WTC11 (cell line): ENCODE measurements around the gene SCAF8. TPM values are rescaled to one million over a fixed set of nuclear protein-coding genes. Genes with fewer than 3 reads are reported as not detected.

Experiments used
- ATAC-seq: fragments of 200-7000 bp; cut with Tn5 transposase; 2 replicates; pipeline ENCODE4 v1.10.0; 2021; ENCODE audit warnings: mild to moderate bottlenecking, moderate library complexity
- CTCF ChIA-PET: fragments of 300-600 bp; sonication (Branson Sonifier 250); formaldehyde crosslinking; loops from one replicate; lab custom pipeline; 2021; ENCODE audit warnings: antibody characterized with exemption; lab: Charles Lee
- POLR2A ChIA-PET: fragments of 350-600 bp; sonication (Branson Sonifier 250); formaldehyde crosslinking; loops from one replicate; lab custom pipeline; 2021; ENCODE audit warnings: antibody characterized with exemption; lab: Charles Lee
- DNase-seq: peaks from one replicate; pipeline ENCODE4 v3.0.0; 2021; ENCODE audit warnings: low spot score
- H3K27ac Mint-ChIP-seq: 2 replicates; pipeline ENCODE4 v1.8.0; 2021; ENCODE audit warnings: mixed read lengths
- H3K27me3 Mint-ChIP-seq: 2 replicates; pipeline ENCODE4 v1.8.0; 2021; ENCODE audit warnings: low read depth, mild to moderate bottlenecking, moderate library complexity, mixed read lengths
- H3K36me3 Mint-ChIP-seq: 2 replicates; pipeline ENCODE4 v1.8.0; 2021; ENCODE audit warnings: mixed read lengths
- H3K4me1 Mint-ChIP-seq: 2 replicates; pipeline ENCODE4 v1.8.0; 2022; ENCODE audit warnings: mixed read lengths
- H3K4me3 Mint-ChIP-seq: 2 replicates; pipeline ENCODE4 v1.8.0; 2021; ENCODE audit warnings: mild to moderate bottlenecking, moderate library complexity, mixed read lengths
- H3K9me3 Mint-ChIP-seq: 2 replicates; pipeline ENCODE4 v1.8.0; 2021; ENCODE audit warnings: mixed read lengths
- ATF2 ChIP-seq: sonication (generic); formaldehyde crosslinking; IDR thresholded peaks from 2 replicates; pipeline ENCODE4 v1.8.1; 2022; ENCODE audit warnings: low read depth, missing genetic modification reagents, borderline replicate concordance
- E2F1 ChIP-seq: sonication (generic); formaldehyde crosslinking; IDR thresholded peaks from 2 replicates; pipeline ENCODE4 v1.8.0; 2022; ENCODE audit warnings: mild to moderate bottlenecking, missing genetic modification reagents
- ERG ChIP-seq: fragments of 250-450 bp; sonication (Bioruptor Pico); IDR thresholded peaks from 2 replicates; pipeline ENCODE4 v1.8.0; 2021; ENCODE audit warnings: mild to moderate bottlenecking
- ETV6 ChIP-seq: sonication (generic); formaldehyde crosslinking; IDR thresholded peaks from 2 replicates; pipeline ENCODE4 v1.8.1; 2022; ENCODE audit warnings: mild to moderate bottlenecking, missing genetic modification reagents
- FOXP1 ChIP-seq: sonication (generic); formaldehyde crosslinking; IDR thresholded peaks from 2 replicates; pipeline ENCODE4 v1.8.0; 2022; ENCODE audit warnings: missing genetic modification reagents, mild to moderate bottlenecking, moderate library complexity, borderline replicate concordance
- GABPB1 ChIP-seq: sonication (generic); formaldehyde crosslinking; IDR thresholded peaks from 2 replicates; pipeline ENCODE4 v1.8.1; 2023; ENCODE audit warnings: mild to moderate bottlenecking, missing genetic modification reagents
- GRHL2 ChIP-seq: fragments of 250-450 bp; sonication (Bioruptor Pico); IDR thresholded peaks from 2 replicates; pipeline ENCODE4 v1.8.0; 2022; ENCODE audit warnings: mild to moderate bottlenecking, moderate library complexity; ENCODE audit not compliant: insufficient replicate concordance, severe bottlenecking
- MYBL2 ChIP-seq: sonication (generic); formaldehyde crosslinking; IDR thresholded peaks from 2 replicates; pipeline ENCODE4 v1.8.1; 2023; ENCODE audit warnings: mild to moderate bottlenecking, moderate library complexity, missing genetic modification reagents
- NFATC4 ChIP-seq: fragments of 250-450 bp; sonication (Bioruptor Pico); IDR thresholded peaks from 2 replicates; pipeline ENCODE4 v1.9.0; 2021; ENCODE audit warnings: mild to moderate bottlenecking
- NFE2L1 ChIP-seq: sonication (generic); formaldehyde crosslinking; IDR thresholded peaks from 2 replicates; pipeline ENCODE4 v1.8.1; 2023; ENCODE audit warnings: missing genetic modification reagents
- PREB ChIP-seq: sonication (generic); formaldehyde crosslinking; IDR thresholded peaks from 2 replicates; pipeline ENCODE4 v1.8.1; 2022; ENCODE audit warnings: mild to moderate bottlenecking, missing genetic modification reagents, moderate library complexity, borderline replicate concordance
- RELA ChIP-seq: sonication (generic); formaldehyde crosslinking; IDR thresholded peaks from 2 replicates; pipeline ENCODE4 v1.8.1; 2022; ENCODE audit warnings: missing genetic modification reagents, mild to moderate bottlenecking, borderline replicate concordance
- TEAD1 ChIP-seq: sonication (generic); formaldehyde crosslinking; IDR thresholded peaks from 2 replicates; pipeline ENCODE4 v1.8.0; 2022; ENCODE audit warnings: mild to moderate bottlenecking, missing genetic modification reagents
- TEAD4 ChIP-seq: sonication (generic); formaldehyde crosslinking; IDR thresholded peaks from 2 replicates; pipeline ENCODE4 v1.8.0; 2022; ENCODE audit warnings: mild to moderate bottlenecking, missing genetic modification reagents
- ZNF121 ChIP-seq: sonication (generic); formaldehyde crosslinking; IDR thresholded peaks from 2 replicates; pipeline ENCODE4 v1.8.0; 2023; ENCODE audit warnings: missing genetic modification reagents
- ZNF263 ChIP-seq: sonication (generic); formaldehyde crosslinking; IDR thresholded peaks from 2 replicates; pipeline ENCODE4 v1.8.1; 2022; ENCODE audit warnings: low read depth, mild to moderate bottlenecking, moderate library complexity, missing genetic modification reagents
- ZNF317 ChIP-seq: sonication (generic); formaldehyde crosslinking; IDR thresholded peaks from 2 replicates; pipeline ENCODE4 v1.8.1; 2023; ENCODE audit warnings: low read depth, mild to moderate bottlenecking, moderate library complexity, missing genetic modification reagents, borderline replicate concordance
- ZNF425 ChIP-seq: fragments of 250-450 bp; sonication (Bioruptor Pico); conservative IDR thresholded peaks from 2 replicates; pipeline ENCODE4 v1.9.0; 2021; ENCODE audit warnings: mild to moderate bottlenecking
- total RNA-seq: library from RNA; stranded (reverse); gene quantifications from 3 replicates; pipeline ENCODE4 v1.2.3, GENCODE V29; 2021

The SCAF8 gene
- total RNA-seq, 1 experiment from 2014 or later: 40.7 TPM

GRCh38 chr6:154686162-154686561 is 47.1 kb upstream of the SCAF8 start (continued):
- no peak for TF ChIP-seq NFATC4 (CRISPR knock-in tag)
- TF ChIP-seq MYBL2 (CRISPR knock-in tag): no peak
- no peak for TF ChIP-seq E2F1 (CRISPR knock-in tag)
- TF ChIP-seq GRHL2 (CRISPR knock-in tag): no peak
- no peak for TF ChIP-seq ERG (CRISPR knock-in tag)

GRCh38 chr6:154689493-154690255 is 43.5 kb upstream of the SCAF8 start:
- POLR2A ChIA-PET: no interaction called here
- H3K4me1 Mint-ChIP-seq: peaks cover 8% of the 10 kb centered on the region
- H3K9me3 Mint-ChIP-seq: peaks cover 14% of the 10 kb centered on the region
- no peak overlapping the region for H3K4me3 Mint-ChIP-seq
- TF ChIP-seq ATF2: no peak
- TF ChIP-seq PREB: no peak
- TF ChIP-seq FOXP1 (CRISPR knock-in tag): no peak
- TF ChIP-seq ERG (CRISPR knock-in tag): no peak
- TF ChIP-seq TEAD1 (CRISPR knock-in tag): no peak
- no peak for TF ChIP-seq ETV6 (CRISPR knock-in tag)
- TF ChIP-seq TEAD4 (CRISPR knock-in tag): no peak
- no peak for TF ChIP-seq ZNF317 (CRISPR knock-in tag)
- no peak for TF ChIP-seq E2F1 (CRISPR knock-in tag)
- TF ChIP-seq NFE2L1 (CRISPR knock-in tag): no peak
- no peak for TF ChIP-seq ZNF121 (CRISPR knock-in tag)
- TF ChIP-seq ZNF263 (CRISPR knock-in tag): no peak
- TF ChIP-seq RELA (CRISPR knock-in tag): no peak
- no peak for TF ChIP-seq GABPB1 (CRISPR knock-in tag)
- no peak for TF ChIP-seq ZNF425 (CRISPR knock-in tag)
- no peak for DNase-seq
- no peak for ATAC-seq
- CTCF ChIA-PET: interaction anchor here (1.4 kb wide), 1 partner anchor 14 kb away, joined by 5 read pairs; no protein-coding TSS in a partner anchor
- H3K27me3 Mint-ChIP-seq: no peaks in the 10 kb centered on the region
- no peak overlapping the region for H3K27ac Mint-ChIP-seq
- peaks cover 10% of the 10 kb centered on the region for H3K36me3 Mint-ChIP-seq
